ENCODE data around the gene ETDB. TPM values are rescaled to one million over a fixed set of nuclear protein-coding genes. Genes with fewer than 3 reads are reported as not detected.
"Not testable (repeated sequence)": the region's sequence is repeated elsewhere in the genome, so short reads cannot be mapped to it uniquely, and the experiment has no call there.

The ETDB gene
- polyA plus RNA-seq, 1 donor from 2014 or later: not detected

- peak overlapping the region; percentile 61 for H3K4me3 ChIP-seq (ENCODE audit: low read length)
- H3K27ac ChIP-seq (ENCODE audit: low read length): no peak overlapping the region
Measured at GRCh38 chrX:135099493-135099783, 20.9 kb downstream of the ETDB start.

GRCh38 chrX:135097196-135097744 is 23.1 kb downstream of the ETDB start:
- not testable (repeated sequence) for H3K4me2 ChIP-seq (ENCODE audit: low read length); H3K79me2 ChIP-seq (replicated peaks; ENCODE audit: insufficient read depth, low read length); H4K20me1 ChIP-seq (ENCODE audit: insufficient read depth); H3K9me2 ChIP-seq (ENCODE audit: insufficient read depth, low read length); H3K9me3 ChIP-seq (ENCODE audit: low read length); H3K27me3 ChIP-seq (ENCODE audit: insufficient read depth, low read depth, low read length); H3K27ac ChIP-seq (ENCODE audit: low read length); H3F3A ChIP-seq (ENCODE audit: insufficient read depth, low read length, poor library complexity, severe bottlenecking); H3K36me3 ChIP-seq (ENCODE audit: insufficient read depth, low read length); H2AFZ ChIP-seq (ENCODE audit: low read depth, low read length)
- peak overlapping the region; percentile 47 for H3K9ac ChIP-seq (ENCODE audit: low read length)
- H3K4me3 ChIP-seq (ENCODE audit: low read length): peak overlapping the region; percentile 68

More at GRCh38 chrX:135099493-135099783, 20.9 kb downstream of the ETDB start:
- Histone ChIP-seq H3K9ac (ENCODE audit: low read length) (no peak overlapping the region), H3F3A (ENCODE audit: insufficient read depth, low read length, poor library complexity, severe bottlenecking) (no peaks in the 10 kb centered on the region), H3K9me3 (ENCODE audit: low read length) (no peaks in the 10 kb centered on the region), H4K20me1 (ENCODE audit: insufficient read depth) (no peaks in the 10 kb centered on the region), H3K9me2 (ENCODE audit: insufficient read depth, low read length) (no peaks in the 10 kb centered on the region), H3K4me2 (ENCODE audit: low read length) (no peak overlapping the region), H3K27me3 (ENCODE audit: insufficient read depth, low read depth, low read length) (no peaks in the 10 kb centered on the region), H3K79me2 (replicated peaks; ENCODE audit: insufficient read depth, low read length) (no peaks in the 10 kb centered on the region), H3K36me3 (ENCODE audit: insufficient read depth, low read length) (no peaks in the 10 kb centered on the region), H2AFZ (ENCODE audit: low read depth, low read length) (no peak overlapping the region)
- TF ChIP-seq EP300 (conservative IDR thresholded peaks at IDR 0.05; ENCODE audit: poor library complexity, severe bottlenecking): no peak
- no peak for TF ChIP-seq RAD21 (conservative IDR thresholded peaks at IDR 0.05)
- no peak for TF ChIP-seq TAF1 (IDR thresholded peaks at IDR 0.05; ENCODE audit: low read depth)
- no peak for TF ChIP-seq SMC3 (conservative IDR thresholded peaks at IDR 0.05; ENCODE audit: poor library complexity)
- no peak for TF ChIP-seq EZH2 (IDR thresholded peaks at IDR 0.05; ENCODE audit: borderline replicate concordance, insufficient read depth, low read length, poor library complexity, severe bottlenecking)
- no peak for TF ChIP-seq POLR2AphosphoS5 (IDR thresholded peaks at IDR 0.05)
- no peak for TF ChIP-seq CTCF (IDR thresholded peaks at IDR 0.05; ENCODE audit: poor library complexity, severe bottlenecking)
- no peak for TF ChIP-seq MXI1 (conservative IDR thresholded peaks at IDR 0.05; ENCODE audit: poor library complexity, severe bottlenecking)
- no peak for TF ChIP-seq REST (IDR thresholded peaks at IDR 0.05; ENCODE audit: borderline replicate concordance)

GRCh38 chrX:135095715-135096114 is 24.6 kb downstream of the ETDB start:
- Histone ChIP-seq H2AFZ (ENCODE audit: low read depth, low read length) (no peak overlapping the region), H3K27ac (ENCODE audit: low read length) (no peak overlapping the region), H3K79me2 (replicated peaks; ENCODE audit: insufficient read depth, low read length) (no peaks in the 10 kb centered on the region), H3K4me2 (ENCODE audit: low read length) (no peak overlapping the region), H3K9me3 (ENCODE audit: low read length) (no peaks in the 10 kb centered on the region), H3K9me2 (ENCODE audit: insufficient read depth, low read length) (no peaks in the 10 kb centered on the region), H3K27me3 (ENCODE audit: insufficient read depth, low read depth, low read length) (no peaks in the 10 kb centered on the region), H4K20me1 (ENCODE audit: insufficient read depth) (no peaks in the 10 kb centered on the region), H3K4me3 (ENCODE audit: low read length) (no peak overlapping the region), H3K9ac (ENCODE audit: low read length) (no peak overlapping the region), H3F3A (ENCODE audit: insufficient read depth, low read length, poor library complexity, severe bottlenecking) (no peaks in the 10 kb centered on the region), H3K36me3 (ENCODE audit: insufficient read depth, low read length) (no peaks in the 10 kb centered on the region)
- TF ChIP-seq CTCF (IDR thresholded peaks at IDR 0.05; ENCODE audit: poor library complexity, severe bottlenecking) (no peak), REST (IDR thresholded peaks at IDR 0.05; ENCODE audit: borderline replicate concordance) (no peak)

Measured in neural cell (in vitro differentiated cells).